HEK293 (cell line): Measurements from ENCODE around the gene SNTB2.
A peak's percentile ranks its signal among the peaks of the same experiment; 100 is the strongest.

ENCODE experiments used
- CTCF ChIA-PET: fragments of 350-600 bp; formaldehyde crosslinking; extraction: SDS; loops from one replicate; lab custom pipeline; 2021; ENCODE audit warnings: antibody characterized with exemption; lab: Yijun Ruan, JAX
- POLR2A ChIA-PET: fragments of 300-600 bp; formaldehyde crosslinking; extraction: SDS; loops from one replicate; lab custom pipeline; 2020; ENCODE audit warnings: antibody characterized with exemption, inconsistent platforms; lab: Yijun Ruan, JAX
- H3K27ac ChIP-seq: fragments of 200-500 bp; sonication (Bioruptor generic); 2 replicates; pipeline ENCODE4 v1.5.1; 2014; ENCODE audit warnings: low read depth, low read length, control low read depth, inconsistent platforms; ENCODE audit errors: extremely low read depth
- H3K36me3 ChIP-seq, 2 experiments: fragments of 200-500 bp in 1 of 2; sonication (Bioruptor generic) in 1 of 2; 1 replicate in 1 of 2; 2 replicates in 1 of 2; pipeline ENCODE4 v1.5.1; 2014 to 2017; ENCODE audit warnings: inconsistent platforms in 2 of 2, low read length in 2 of 2; ENCODE audit not compliant: control insufficient read depth in 2 of 2, insufficient read depth in 1 of 2
- H3K4me1 ChIP-seq: fragments of 200-500 bp; sonication (Bioruptor generic); 2 replicates; pipeline ENCODE4 v1.5.1; 2014; ENCODE audit warnings: mild to moderate bottlenecking, low read length, inconsistent platforms; ENCODE audit not compliant: control insufficient read depth, insufficient read depth
- H3K4me3 ChIP-seq: 2 replicates; pipeline ENCODE4 v1.5.1; 2011; ENCODE audit warnings: low read depth, mild to moderate bottlenecking, control low read depth, low read length, moderate library complexity
- H3K9me3 ChIP-seq: fragments of 200-500 bp; sonication (Bioruptor generic); 2 replicates; pipeline ENCODE4 v1.5.1; 2014; ENCODE audit warnings: low read depth, low read length, inconsistent platforms; ENCODE audit not compliant: control insufficient read depth, insufficient read depth
- AEBP2 ChIP-seq: fragments of 450-650 bp; formaldehyde crosslinking; IDR thresholded peaks from 2 replicates; pipeline ENCODE4 v1.5.1; 2016; ENCODE audit warnings: missing biosample characterization, missing genetic modification characterization, borderline replicate concordance
- GLIS2 ChIP-seq: fragments of 450-650 bp; formaldehyde crosslinking; IDR thresholded peaks from 2 replicates; pipeline ENCODE4 v1.5.1; 2016; ENCODE audit warnings: missing biosample characterization, missing genetic modification characterization
- HOXD13 ChIP-seq: sonication (generic); formaldehyde crosslinking; IDR thresholded peaks from 2 replicates; pipeline ENCODE4 v1.8.0; 2022; ENCODE audit warnings: missing genetic modification reagents, borderline replicate concordance
- KLF1 ChIP-seq: fragments of 450-650 bp; formaldehyde crosslinking; IDR thresholded peaks from 2 replicates; pipeline ENCODE4 v1.5.1; 2016; ENCODE audit warnings: missing biosample characterization, missing genetic modification characterization
- KLF10 ChIP-seq: fragments of 450-650 bp; IDR thresholded peaks from 2 replicates; pipeline ENCODE4 v1.5.1; 2018; ENCODE audit warnings: missing biosample characterization, mild to moderate bottlenecking, missing genetic modification characterization
- KLF16 ChIP-seq: fragments of 450-650 bp; formaldehyde crosslinking; IDR thresholded peaks from 2 replicates; pipeline ENCODE4 v1.5.1; 2017; ENCODE audit warnings: missing biosample characterization, missing genetic modification characterization
- KLF8 ChIP-seq: fragments of 450-650 bp; formaldehyde crosslinking; IDR thresholded peaks from 2 replicates; pipeline ENCODE4 v1.5.1; 2016; ENCODE audit warnings: missing biosample characterization, missing genetic modification characterization
- PRDM6 ChIP-seq: fragments of 450-650 bp; formaldehyde crosslinking; IDR thresholded peaks from 2 replicates; pipeline ENCODE4 v1.5.1; 2017; ENCODE audit warnings: missing biosample characterization, missing genetic modification characterization
- ZNF10 ChIP-seq: fragments of 450-650 bp; formaldehyde crosslinking; IDR thresholded peaks from 2 replicates; pipeline ENCODE4 v1.5.1; 2017; ENCODE audit warnings: missing biosample characterization, missing genetic modification characterization
- ZNF16 ChIP-seq: fragments of 450-650 bp; formaldehyde crosslinking; IDR thresholded peaks from 2 replicates; pipeline ENCODE4 v1.5.1; 2016; ENCODE audit warnings: low read depth, missing biosample characterization, missing genetic modification characterization
- ZNF223 ChIP-seq: fragments of 450-650 bp; formaldehyde crosslinking; IDR thresholded peaks from 2 replicates; pipeline ENCODE4 v1.5.1; 2016; ENCODE audit warnings: missing biosample characterization, missing genetic modification characterization
- ZNF280C ChIP-seq: fragments of 450-650 bp; formaldehyde crosslinking; IDR thresholded peaks from 2 replicates; pipeline ENCODE4 v1.5.1; 2016; ENCODE audit warnings: missing biosample characterization, missing genetic modification characterization
- ZNF311 ChIP-seq: fragments of 450-650 bp; formaldehyde crosslinking; IDR thresholded peaks from 2 replicates; pipeline ENCODE4 v1.5.1; 2017; ENCODE audit warnings: missing biosample characterization, missing genetic modification characterization, borderline replicate concordance
- ZNF423 ChIP-seq: fragments of 450-650 bp; formaldehyde crosslinking; IDR thresholded peaks from 2 replicates; pipeline ENCODE4 v1.5.1; 2016; ENCODE audit warnings: missing biosample characterization, missing genetic modification characterization
- ZNF433 ChIP-seq: fragments of 450-650 bp; formaldehyde crosslinking; IDR thresholded peaks from 2 replicates; pipeline ENCODE4 v1.5.1; 2016; ENCODE audit warnings: missing biosample characterization, missing genetic modification characterization, low read depth
- ZNF501 ChIP-seq: fragments of 450-650 bp; formaldehyde crosslinking; IDR thresholded peaks from 2 replicates; pipeline ENCODE4 v1.5.1; 2016; ENCODE audit warnings: missing biosample characterization, missing genetic modification characterization
- ZNF510 ChIP-seq: fragments of 450-650 bp; formaldehyde crosslinking; IDR thresholded peaks from 2 replicates; pipeline ENCODE4 v1.5.1; 2018; ENCODE audit warnings: mild to moderate bottlenecking, missing genetic modification characterization, missing biosample characterization; ENCODE audit not compliant: insufficient replicate concordance
- ZNF521 ChIP-seq: fragments of 450-650 bp; formaldehyde crosslinking; IDR thresholded peaks from 2 replicates; pipeline ENCODE4 v1.5.1; 2017; ENCODE audit warnings: missing biosample characterization, mild to moderate bottlenecking, missing genetic modification characterization
- ZNF530 ChIP-seq: fragments of 450-650 bp; formaldehyde crosslinking; IDR thresholded peaks from 2 replicates; pipeline ENCODE4 v1.5.1; 2016; ENCODE audit warnings: low read depth, missing biosample characterization, missing genetic modification characterization
- ZNF596 ChIP-seq: fragments of 450-650 bp; IDR thresholded peaks from 2 replicates; pipeline ENCODE4 v1.5.0; 2018; ENCODE audit warnings: missing biosample characterization, mild to moderate bottlenecking, missing genetic modification characterization, moderate library complexity
- ZNF664 ChIP-seq: fragments of 450-650 bp; formaldehyde crosslinking; IDR thresholded peaks from 2 replicates; pipeline ENCODE4 v1.5.1; 2016; ENCODE audit warnings: missing biosample characterization, missing genetic modification characterization
- ZNF830 ChIP-seq: fragments of 450-650 bp; IDR thresholded peaks from 2 replicates; pipeline ENCODE4 v1.5.0; 2018; ENCODE audit warnings: missing biosample characterization, missing genetic modification characterization, low read depth, mild to moderate bottlenecking, moderate library complexity
- TF ChIP-seq, protein P1 (sequence below): fragments of 450-650 bp; formaldehyde crosslinking; IDR thresholded peaks from 2 replicates; pipeline ENCODE4 v1.5.1; 2016; ENCODE audit warnings: missing biosample characterization, missing genetic modification characterization

SNTB2 gene

DNA sequence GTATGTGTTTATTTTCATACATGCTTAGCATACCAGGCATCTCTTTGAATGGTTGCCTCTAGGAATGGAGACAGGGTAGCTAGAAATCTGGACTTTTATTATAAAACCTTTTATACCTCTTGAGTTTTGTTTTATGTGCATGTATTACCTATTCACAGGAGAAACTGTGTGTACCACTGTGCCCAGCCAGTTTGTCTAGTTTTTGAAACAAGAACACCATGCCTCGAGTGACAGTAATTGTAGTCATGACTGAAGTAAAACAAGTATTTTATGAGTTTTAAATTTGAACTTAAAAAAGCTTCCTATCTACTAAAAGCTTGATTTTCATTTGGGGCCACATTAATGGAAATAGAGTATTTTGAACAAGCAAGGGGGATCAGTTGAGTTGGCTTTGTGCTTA, 57.4 kb downstream of the SNTB2 start:
- TF ChIP-seq KLF16 (tag by site-specific recombination) (no peak), PRDM6 (tag by site-specific recombination) (0 out of 2 replicates have a peak, but pooled peaks have one; percentile 16), HOXD13 (CRISPR knock-in tag) (no peak), ZNF423 (tag by site-specific recombination) (no peak), ZNF223 (tag by site-specific recombination) (no peak), AEBP2 (tag by site-specific recombination) (no peak), ZNF501 (tag by site-specific recombination) (no peak)
- TF ChIP-seq, protein P1, sequence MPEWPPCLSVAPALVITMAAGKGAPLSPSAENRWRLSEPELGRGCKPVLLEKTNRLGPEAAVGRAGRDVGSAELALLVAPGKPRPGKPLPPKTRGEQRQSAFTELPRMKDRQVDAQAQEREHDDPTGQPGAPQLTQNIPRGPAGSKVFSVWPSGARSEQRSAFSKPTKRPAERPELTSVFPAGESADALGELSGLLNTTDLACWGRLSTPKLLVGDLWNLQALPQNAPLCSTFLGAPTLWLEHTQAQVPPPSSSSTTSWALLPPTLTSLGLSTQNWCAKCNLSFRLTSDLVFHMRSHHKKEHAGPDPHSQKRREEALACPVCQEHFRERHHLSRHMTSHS (tag by site-specific recombination): no peak
- no peaks in the 10 kb centered on the region for H3K9me3 ChIP-seq
- no peak overlapping the region for H3K27ac ChIP-seq
- ChIA-PET POLR2A (no interaction called here), CTCF (interaction anchor here (0.6 kb wide), 1 partner anchor 109 kb away, joined by 3 read pairs; no protein-coding TSS in a partner anchor)
- H3K4me3 ChIP-seq: no peak overlapping the region
- H3K36me3 ChIP-seq: peaks cover 0 to 16% of the 10 kb centered on the region in 2 experiments; a peak in 2 of 3 replicates
- peaks cover 7% of the 10 kb centered on the region; the same call in 1 of the 2 replicates for H3K4me1 ChIP-seq

DNA sequence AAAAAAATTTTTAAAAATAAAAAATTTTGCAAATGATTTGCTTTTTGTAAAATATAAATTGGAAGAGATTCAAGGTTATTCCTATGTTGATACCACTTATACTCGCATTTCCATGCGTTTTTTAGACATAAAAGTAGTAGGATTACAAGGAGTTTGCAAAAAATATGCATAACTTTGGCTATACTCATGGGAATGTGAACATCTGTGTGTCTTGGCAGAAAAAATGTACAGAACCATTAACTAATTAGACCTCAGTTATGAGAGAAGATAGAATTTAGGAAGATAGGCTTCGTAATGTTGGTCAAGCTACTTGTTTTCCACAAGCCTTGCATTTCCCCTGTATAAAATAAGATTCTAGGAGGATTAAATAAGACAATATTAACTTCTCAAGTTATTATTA, 63.1 kb downstream of the SNTB2 start:
- ChIA-PET CTCF (interaction anchor here (0.6 kb wide), 1 partner anchor 740 kb away, joined by 3 read pairs; no protein-coding TSS in a partner anchor), POLR2A (no interaction called here)

GRCh38 chr16:69253870-69254341, 66.9 kb downstream of the SNTB2 start:
- H3K36me3 ChIP-seq: peaks cover 0 to 4% of the 10 kb centered on the region in 2 experiments; a peak in 2 of 3 replicates
- no peak overlapping the region for H3K4me3 ChIP-seq
- H3K27ac ChIP-seq: no peak overlapping the region
- ChIA-PET POLR2A (interaction anchor here (0.8 kb wide), 1 partner anchor 38 kb away, joined by 3 read pairs; no protein-coding TSS in a partner anchor), CTCF (interaction anchor here (0.9 kb wide), 2 partner anchors 14 to 32 kb away, joined by 3 to 4 read pairs; no protein-coding TSS in a partner anchor)
- no peak for TF ChIP-seq GLIS2 (tag by site-specific recombination)
- no peak for TF ChIP-seq KLF16 (tag by site-specific recombination)
- no peak for TF ChIP-seq KLF8 (tag by site-specific recombination)
- no peak for TF ChIP-seq ZNF596 (tag by site-specific recombination)
- no peak for TF ChIP-seq ZNF510
- no peak for TF ChIP-seq ZNF10 (tag by site-specific recombination)
- TF ChIP-seq KLF10: no peak
- no peak for TF ChIP-seq ZNF280C
- H3K9me3 ChIP-seq: no peaks in the 10 kb centered on the region
- H3K4me1 ChIP-seq: no peaks in the 10 kb centered on the region

More for the DNA sequence above, 63.1 kb downstream of the SNTB2 start:
- no peak overlapping the region for H3K27ac ChIP-seq
- no peaks in the 10 kb centered on the region for H3K4me1 ChIP-seq
- peaks cover 0 to 18% of the 10 kb centered on the region in 2 experiments; a peak in 2 of 3 replicates for H3K36me3 ChIP-seq
- TF ChIP-seq ZNF16 (tag by site-specific recombination): no peak
- no peak for TF ChIP-seq ZNF311 (tag by site-specific recombination)
- no peak for TF ChIP-seq ZNF521
- TF ChIP-seq ZNF530 (tag by site-specific recombination): no peak
- TF ChIP-seq ZNF830 (tag by site-specific recombination): no peak
- TF ChIP-seq ZNF664 (tag by site-specific recombination): no peak
- no peak for TF ChIP-seq ZNF433 (tag by site-specific recombination)
- no peak for TF ChIP-seq KLF1 (tag by site-specific recombination)
- H3K4me3 ChIP-seq: no peak overlapping the region
- H3K9me3 ChIP-seq: no peaks in the 10 kb centered on the region
